ENCODE measurements around the gene ASB5. TPM values are rescaled to one million over a fixed set of nuclear protein-coding genes. Genes with fewer than 3 reads are reported as not detected.

The ASB5 gene
- polyA plus RNA-seq, 1 donor from 2014 or later = not detected

DNA sequence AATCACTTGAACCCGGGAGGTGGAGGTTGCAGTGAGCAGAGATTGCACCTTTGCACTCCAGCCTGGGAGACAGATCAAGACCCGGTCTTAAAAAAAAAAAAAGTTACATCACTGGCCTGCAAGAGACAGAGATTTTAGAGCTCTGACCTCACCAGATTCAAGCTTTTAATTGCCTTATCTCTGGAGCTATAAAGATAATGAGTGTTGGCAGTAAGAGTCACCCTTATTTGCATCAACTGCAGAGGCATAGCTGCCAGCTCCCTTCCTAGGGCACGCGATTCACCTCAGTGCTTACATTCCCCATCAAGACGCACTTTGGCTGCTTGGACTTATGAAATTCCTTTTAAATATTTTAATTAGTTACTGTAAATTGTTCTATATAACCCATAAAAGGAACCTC is 61.2 kb downstream of the ASB5 start:
- Histone ChIP-seq H3K9ac (ENCODE audit: low read length) (no peak overlapping the region), H4K20me1 (ENCODE audit: insufficient read depth) (no peaks in the 10 kb centered on the region), H3K27me3 (ENCODE audit: insufficient read depth, low read depth, low read length) (no peaks in the 10 kb centered on the region), H3K9me2 (ENCODE audit: insufficient read depth, low read length) (no peaks in the 10 kb centered on the region), H3F3A (ENCODE audit: insufficient read depth, low read length, poor library complexity, severe bottlenecking) (no peaks in the 10 kb centered on the region), H3K4me3 (ENCODE audit: low read length) (no peak overlapping the region), H3K4me2 (ENCODE audit: low read length) (no peak overlapping the region), H3K9me3 (ENCODE audit: low read length) (no peaks in the 10 kb centered on the region), H2AFZ (ENCODE audit: low read depth, low read length) (no peak overlapping the region), H3K36me3 (ENCODE audit: insufficient read depth, low read length) (no peaks in the 10 kb centered on the region), H3K27ac (ENCODE audit: low read length) (no peak overlapping the region), H3K79me2 (replicated peaks; ENCODE audit: insufficient read depth, low read length) (no peaks in the 10 kb centered on the region)
- TF ChIP-seq POLR2AphosphoS5 (IDR thresholded peaks at IDR 0.05) = no peak
- TF ChIP-seq, protein P1, sequence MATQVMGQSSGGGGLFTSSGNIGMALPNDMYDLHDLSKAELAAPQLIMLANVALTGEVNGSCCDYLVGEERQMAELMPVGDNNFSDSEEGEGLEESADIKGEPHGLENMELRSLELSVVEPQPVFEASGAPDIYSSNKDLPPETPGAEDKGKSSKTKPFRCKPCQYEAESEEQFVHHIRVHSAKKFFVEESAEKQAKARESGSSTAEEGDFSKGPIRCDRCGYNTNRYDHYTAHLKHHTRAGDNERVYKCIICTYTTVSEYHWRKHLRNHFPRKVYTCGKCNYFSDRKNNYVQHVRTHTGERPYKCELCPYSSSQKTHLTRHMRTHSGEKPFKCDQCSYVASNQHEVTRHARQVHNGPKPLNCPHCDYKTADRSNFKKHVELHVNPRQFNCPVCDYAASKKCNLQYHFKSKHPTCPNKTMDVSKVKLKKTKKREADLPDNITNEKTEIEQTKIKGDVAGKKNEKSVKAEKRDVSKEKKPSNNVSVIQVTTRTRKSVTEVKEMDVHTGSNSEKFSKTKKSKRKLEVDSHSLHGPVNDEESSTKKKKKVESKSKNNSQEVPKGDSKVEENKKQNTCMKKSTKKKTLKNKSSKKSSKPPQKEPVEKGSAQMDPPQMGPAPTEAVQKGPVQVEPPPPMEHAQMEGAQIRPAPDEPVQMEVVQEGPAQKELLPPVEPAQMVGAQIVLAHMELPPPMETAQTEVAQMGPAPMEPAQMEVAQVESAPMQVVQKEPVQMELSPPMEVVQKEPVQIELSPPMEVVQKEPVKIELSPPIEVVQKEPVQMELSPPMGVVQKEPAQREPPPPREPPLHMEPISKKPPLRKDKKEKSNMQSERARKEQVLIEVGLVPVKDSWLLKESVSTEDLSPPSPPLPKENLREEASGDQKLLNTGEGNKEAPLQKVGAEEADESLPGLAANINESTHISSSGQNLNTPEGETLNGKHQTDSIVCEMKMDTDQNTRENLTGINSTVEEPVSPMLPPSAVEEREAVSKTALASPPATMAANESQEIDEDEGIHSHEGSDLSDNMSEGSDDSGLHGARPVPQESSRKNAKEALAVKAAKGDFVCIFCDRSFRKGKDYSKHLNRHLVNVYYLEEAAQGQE (IDR thresholded peaks at IDR 0.05; ENCODE audit: borderline replicate concordance) = no peak
- TF ChIP-seq RAD21 (conservative IDR thresholded peaks at IDR 0.05) = no peak
- TF ChIP-seq, protein P2, sequence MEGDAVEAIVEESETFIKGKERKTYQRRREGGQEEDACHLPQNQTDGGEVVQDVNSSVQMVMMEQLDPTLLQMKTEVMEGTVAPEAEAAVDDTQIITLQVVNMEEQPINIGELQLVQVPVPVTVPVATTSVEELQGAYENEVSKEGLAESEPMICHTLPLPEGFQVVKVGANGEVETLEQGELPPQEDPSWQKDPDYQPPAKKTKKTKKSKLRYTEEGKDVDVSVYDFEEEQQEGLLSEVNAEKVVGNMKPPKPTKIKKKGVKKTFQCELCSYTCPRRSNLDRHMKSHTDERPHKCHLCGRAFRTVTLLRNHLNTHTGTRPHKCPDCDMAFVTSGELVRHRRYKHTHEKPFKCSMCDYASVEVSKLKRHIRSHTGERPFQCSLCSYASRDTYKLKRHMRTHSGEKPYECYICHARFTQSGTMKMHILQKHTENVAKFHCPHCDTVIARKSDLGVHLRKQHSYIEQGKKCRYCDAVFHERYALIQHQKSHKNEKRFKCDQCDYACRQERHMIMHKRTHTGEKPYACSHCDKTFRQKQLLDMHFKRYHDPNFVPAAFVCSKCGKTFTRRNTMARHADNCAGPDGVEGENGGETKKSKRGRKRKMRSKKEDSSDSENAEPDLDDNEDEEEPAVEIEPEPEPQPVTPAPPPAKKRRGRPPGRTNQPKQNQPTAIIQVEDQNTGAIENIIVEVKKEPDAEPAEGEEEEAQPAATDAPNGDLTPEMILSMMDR (IDR thresholded peaks at IDR 0.05; ENCODE audit: poor library complexity, severe bottlenecking) = no peak
- TF ChIP-seq SMC3 (conservative IDR thresholded peaks at IDR 0.05; ENCODE audit: poor library complexity) = no peak
- no peak for TF ChIP-seq TAF1 (IDR thresholded peaks at IDR 0.05; ENCODE audit: low read depth)
- TF ChIP-seq MXI1 (conservative IDR thresholded peaks at IDR 0.05; ENCODE audit: poor library complexity, severe bottlenecking) = no peak
- no peak for TF ChIP-seq EP300 (conservative IDR thresholded peaks at IDR 0.05; ENCODE audit: poor library complexity, severe bottlenecking)
- no peak for TF ChIP-seq EZH2 (IDR thresholded peaks at IDR 0.05; ENCODE audit: borderline replicate concordance, insufficient read depth, low read length, poor library complexity, severe bottlenecking)

DNA sequence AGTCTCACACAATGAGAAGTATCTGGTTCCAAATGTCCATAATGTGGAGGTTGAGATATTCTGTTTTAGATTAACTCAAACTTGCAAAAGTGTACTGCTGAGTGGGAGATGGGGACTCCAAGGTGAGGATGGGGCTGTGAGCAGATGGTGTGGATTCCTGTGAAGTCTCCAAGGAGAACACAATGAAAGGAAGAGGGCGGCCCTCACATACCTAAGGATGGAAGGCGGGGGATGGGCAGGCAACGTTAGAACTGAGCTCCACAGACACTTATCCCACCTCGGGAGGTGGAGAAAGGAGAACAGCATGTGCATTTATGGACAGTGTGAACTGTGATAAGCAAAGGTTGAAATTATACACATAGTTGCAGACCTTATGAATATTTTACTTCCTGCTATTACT is 63.7 kb downstream of the ASB5 start:
- Histone ChIP-seq H3K4me3 (ENCODE audit: low read length) (no peak overlapping the region), H4K20me1 (ENCODE audit: insufficient read depth) (no peaks in the 10 kb centered on the region)

More for the DNA sequence above, 63.7 kb downstream of the ASB5 start:
- no peak for TF ChIP-seq SMC3 (conservative IDR thresholded peaks at IDR 0.05; ENCODE audit: poor library complexity)
- TF ChIP-seq EP300 (conservative IDR thresholded peaks at IDR 0.05; ENCODE audit: poor library complexity, severe bottlenecking) = no peak
- TF ChIP-seq POLR2AphosphoS5 (IDR thresholded peaks at IDR 0.05) = no peak
- TF ChIP-seq, protein P2 (IDR thresholded peaks at IDR 0.05; ENCODE audit: poor library complexity, severe bottlenecking) = no peak
- TF ChIP-seq MXI1 (conservative IDR thresholded peaks at IDR 0.05; ENCODE audit: poor library complexity, severe bottlenecking) = no peak
- no peak for TF ChIP-seq TAF1 (IDR thresholded peaks at IDR 0.05; ENCODE audit: low read depth)
- TF ChIP-seq EZH2 (IDR thresholded peaks at IDR 0.05; ENCODE audit: borderline replicate concordance, insufficient read depth, low read length, poor library complexity, severe bottlenecking) = no peak
- TF ChIP-seq RAD21 (conservative IDR thresholded peaks at IDR 0.05) = no peak
- TF ChIP-seq, protein P1 (IDR thresholded peaks at IDR 0.05; ENCODE audit: borderline replicate concordance) = no peak
- no peaks in the 10 kb centered on the region for H3K27me3 ChIP-seq (ENCODE audit: insufficient read depth, low read depth, low read length)
- no peaks in the 10 kb centered on the region for H3K79me2 ChIP-seq (replicated peaks; ENCODE audit: insufficient read depth, low read length)
- H3K4me2 ChIP-seq (ENCODE audit: low read length) = no peak overlapping the region
- no peaks in the 10 kb centered on the region for H3F3A ChIP-seq (ENCODE audit: insufficient read depth, low read length, poor library complexity, severe bottlenecking)
- H3K36me3 ChIP-seq (ENCODE audit: insufficient read depth, low read length) = no peaks in the 10 kb centered on the region
- H3K9me2 ChIP-seq (ENCODE audit: insufficient read depth, low read length) = no peaks in the 10 kb centered on the region
- H3K27ac ChIP-seq (ENCODE audit: low read length) = no peak overlapping the region
- no peaks in the 10 kb centered on the region for H3K9me3 ChIP-seq (ENCODE audit: low read length)
- no peak overlapping the region for H3K9ac ChIP-seq (ENCODE audit: low read length)
- no peak overlapping the region for H2AFZ ChIP-seq (ENCODE audit: low read depth, low read length)
